OCI-LY7 (cell line): ENCODE data around the gene RETREG1. TPM values are rescaled to one million over a fixed set of nuclear protein-coding genes. Genes with fewer than 3 reads are reported as not detected.

Experiments
- BruUV-seq: library from RNA; stranded (reverse); fragments of 400-500 nt; replicated peaks from 2 replicates; lab custom pipeline; 2021; lab: Mats Ljungman, UMichigan
- CTCF ChIA-PET: fragments of 300-600 bp; sonication (Branson Sonifier 250); formaldehyde crosslinking; loops from one replicate; lab custom pipeline; 2022; ENCODE audit warnings: antibody characterized with exemption; ENCODE audit not compliant: unreplicated experiment; lab: Charles Lee
- POLR2A ChIA-PET: fragments of 300-600 bp; sonication (Branson Sonifier 250); formaldehyde crosslinking; loops from one replicate; lab custom pipeline; 2022; ENCODE audit warnings: antibody characterized with exemption; lab: Charles Lee
- DNase-seq: peaks from one replicate; pipeline ENCODE4 v3.0.0-alpha.2; 2015; ENCODE audit warnings: low spot score
- H2AFZ ChIP-seq: fragments of 200-600 bp; sonication (generic), shearing (Covaris generic); 2 replicates; pipeline ENCODE4 v1.6.1; 2014; ENCODE audit warnings: mild to moderate bottlenecking, antibody characterized with exemption, low read length, moderate library complexity
- H3K27ac ChIP-seq: fragments of 200-600 bp; sonication (generic); 2 replicates; pipeline ENCODE4 v1.5.1; 2014; ENCODE audit warnings: mixed run types, low read depth, mild to moderate bottlenecking, moderate library complexity, low read length, inconsistent platforms; ENCODE audit not compliant: poor library complexity, severe bottlenecking
- H3K36me3 ChIP-seq: fragments of 200-600 bp; sonication (generic); 2 replicates; pipeline ENCODE4 v1.6.1; 2014; ENCODE audit warnings: mild to moderate bottlenecking, antibody characterized with exemption, low read length, moderate library complexity, mixed read lengths; ENCODE audit not compliant: insufficient read depth
- H3K4me1 ChIP-seq: fragments of 200-600 bp; sonication (generic); 2 replicates; pipeline ENCODE4 v1.5.1; 2014; ENCODE audit warnings: mild to moderate bottlenecking, low read length; ENCODE audit not compliant: insufficient read depth, poor library complexity, severe bottlenecking
- H3K4me2 ChIP-seq: fragments of 200-600 bp; sonication (generic); 2 replicates; pipeline ENCODE4 v1.6.1; 2014; ENCODE audit warnings: mild to moderate bottlenecking, low read length
- H3K4me3 ChIP-seq: fragments of 200-600 bp; sonication (generic); 2 replicates; pipeline ENCODE4 v1.5.1; 2014; ENCODE audit warnings: mild to moderate bottlenecking, low read depth, low read length; ENCODE audit not compliant: poor library complexity, severe bottlenecking
- H3K79me2 ChIP-seq: fragments of 200-600 bp; sonication (generic); 2 replicates; pipeline ENCODE4 v1.6.1; 2016; ENCODE audit warnings: low read depth, mild to moderate bottlenecking, low read length, moderate library complexity, mixed read lengths; ENCODE audit not compliant: insufficient read depth
- H3K9me2 ChIP-seq: fragments of 200-600 bp; sonication (generic); 2 replicates; pipeline ENCODE4 v1.6.1; 2016; ENCODE audit warnings: mild to moderate bottlenecking, low read length, mixed read lengths; ENCODE audit not compliant: insufficient read depth
- H3K9me3 ChIP-seq: fragments of 200-600 bp; sonication (generic); 2 replicates; pipeline ENCODE4 v1.6.1; 2014; ENCODE audit warnings: mild to moderate bottlenecking, mixed run types, low read length, mixed read lengths
- H4K20me1 ChIP-seq: fragments of 200-600 bp; sonication (generic); 2 replicates; pipeline ENCODE4 v1.6.1; 2014; ENCODE audit warnings: mild to moderate bottlenecking, antibody characterized with exemption, low read length, moderate library complexity, mixed read lengths; ENCODE audit not compliant: insufficient read depth
- EZH2phosphoT487 ChIP-seq: fragments of 200-600 bp; sonication (generic); IDR thresholded peaks from 2 replicates; pipeline ENCODE4 v1.6.1; 2018; ENCODE audit warnings: low read depth, borderline replicate concordance, mild to moderate bottlenecking, mixed run types, antibody characterized with exemption, low read length, moderate library complexity, mixed read lengths
- intact Hi-C: fragments of 100-400 bp; cut with micrococcal nuclease; formaldehyde crosslinking; loops from one replicate; pipeline ENCODE4 v1.10.0; 2022; ENCODE audit not compliant: unreplicated experiment
- total RNA-seq, 2 experiments: library from RNA; depleted of rRNA in 1 of 2; stranded (reverse); fragments of >200 nt in 1 of 2; shearing (Covaris generic) in 1 of 2; gene quantifications; 2 replicates each; pipeline ENCODE4 v1.2.3, GENCODE V29; 2014 to 2022
- TF ChIP-seq, protein P1 (sequence below): fragments of 200-600 bp; sonication (generic); conservative IDR thresholded peaks from 2 replicates; pipeline ENCODE4 v1.5.1; 2014; ENCODE audit warnings: mild to moderate bottlenecking, antibody characterized with exemption, low read length, moderate library complexity, mixed read lengths

Gene RETREG1
- total RNA-seq, 2 experiments from 2014 or later, result 2.4 to 2.6 TPM

- no peaks in the 10 kb centered on the region for H3K36me3 ChIP-seq
- H3K4me1 ChIP-seq, result no peaks in the 10 kb centered on the region
- no peaks in the 10 kb centered on the region for H3K9me2 ChIP-seq
- ChIA-PET CTCF (no interaction called here), POLR2A (no interaction called here)
- no peaks in the 10 kb centered on the region for H4K20me1 ChIP-seq
- H2AFZ ChIP-seq, result no peak overlapping the region
- no peak for DNase-seq
- no peaks in the 10 kb centered on the region for H3K79me2 ChIP-seq
- TF ChIP-seq, protein P1, sequence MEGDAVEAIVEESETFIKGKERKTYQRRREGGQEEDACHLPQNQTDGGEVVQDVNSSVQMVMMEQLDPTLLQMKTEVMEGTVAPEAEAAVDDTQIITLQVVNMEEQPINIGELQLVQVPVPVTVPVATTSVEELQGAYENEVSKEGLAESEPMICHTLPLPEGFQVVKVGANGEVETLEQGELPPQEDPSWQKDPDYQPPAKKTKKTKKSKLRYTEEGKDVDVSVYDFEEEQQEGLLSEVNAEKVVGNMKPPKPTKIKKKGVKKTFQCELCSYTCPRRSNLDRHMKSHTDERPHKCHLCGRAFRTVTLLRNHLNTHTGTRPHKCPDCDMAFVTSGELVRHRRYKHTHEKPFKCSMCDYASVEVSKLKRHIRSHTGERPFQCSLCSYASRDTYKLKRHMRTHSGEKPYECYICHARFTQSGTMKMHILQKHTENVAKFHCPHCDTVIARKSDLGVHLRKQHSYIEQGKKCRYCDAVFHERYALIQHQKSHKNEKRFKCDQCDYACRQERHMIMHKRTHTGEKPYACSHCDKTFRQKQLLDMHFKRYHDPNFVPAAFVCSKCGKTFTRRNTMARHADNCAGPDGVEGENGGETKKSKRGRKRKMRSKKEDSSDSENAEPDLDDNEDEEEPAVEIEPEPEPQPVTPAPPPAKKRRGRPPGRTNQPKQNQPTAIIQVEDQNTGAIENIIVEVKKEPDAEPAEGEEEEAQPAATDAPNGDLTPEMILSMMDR, result no peak
- TF ChIP-seq EZH2phosphoT487, result no peak
- H3K9me3 ChIP-seq, result no peaks in the 10 kb centered on the region
- no peak overlapping the region for H3K27ac ChIP-seq
- BruUV-seq, result no TSS peak
- H3K4me3 ChIP-seq, result no peak overlapping the region
- no peak overlapping the region for H3K4me2 ChIP-seq
- intact Hi-C loops, result no loop called here
Observed at GRCh38 chr5:16644301-16644889, 27.6 kb upstream of the RETREG1 start.

DNA sequence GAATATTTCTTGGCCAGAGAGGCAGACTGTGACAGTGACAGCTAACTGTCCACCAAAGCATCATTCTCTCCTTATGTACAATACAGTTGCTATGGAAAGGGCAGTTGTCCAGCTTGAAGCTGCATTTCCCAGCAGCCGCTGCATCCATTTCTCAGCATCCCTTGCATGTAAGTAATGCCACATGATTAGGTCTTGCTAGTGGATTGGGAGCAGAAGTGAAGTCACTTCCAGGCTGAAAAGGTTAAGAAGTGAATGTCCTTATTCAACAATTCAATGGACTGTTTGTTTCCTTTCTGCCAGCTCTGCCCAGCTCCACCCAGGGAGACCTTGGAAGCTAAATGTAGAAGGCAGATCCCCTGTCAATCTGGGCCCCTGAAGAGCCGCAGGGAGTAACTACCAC lies 26.1 kb upstream of the RETREG1 start:
- Histone ChIP-seq H3K27ac (no peak overlapping the region), H3K9me3 (no peaks in the 10 kb centered on the region), H2AFZ (no peak overlapping the region), H3K79me2 (no peaks in the 10 kb centered on the region), H3K9me2 (no peaks in the 10 kb centered on the region), H3K4me3 (no peak overlapping the region), H3K4me2 (no peak overlapping the region), H3K36me3 (no peaks in the 10 kb centered on the region), H4K20me1 (no peaks in the 10 kb centered on the region), H3K4me1 (no peaks in the 10 kb centered on the region)
- no peak for DNase-seq
- TF ChIP-seq EZH2phosphoT487, result no peak
- TF ChIP-seq, protein P1, result no peak
- ChIA-PET CTCF (no interaction called here), POLR2A (no interaction called here)
- intact Hi-C loops, result no loop called here
- no TSS peak for BruUV-seq

DNA sequence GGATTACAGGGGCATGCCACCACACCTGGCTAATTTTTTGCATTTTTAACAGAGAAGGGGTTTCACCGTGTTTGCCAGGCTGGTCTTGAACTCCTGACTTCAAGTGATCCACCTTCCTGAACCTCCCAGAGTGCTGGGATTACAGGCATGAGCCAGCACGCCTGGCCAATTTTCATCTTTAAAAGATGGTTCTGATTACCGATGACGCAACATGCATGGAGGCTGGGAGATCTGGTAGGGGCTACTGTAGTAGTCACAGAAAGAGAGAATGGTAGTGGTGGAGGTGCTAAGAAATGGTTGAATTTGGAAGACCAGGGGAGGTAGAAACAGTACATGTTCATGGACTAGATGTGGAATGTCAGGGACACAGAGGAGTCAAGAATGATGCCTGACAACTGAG lies 22.4 kb upstream of the RETREG1 start:
- Histone ChIP-seq H3K9me3 (no peaks in the 10 kb centered on the region), H3K36me3 (no peaks in the 10 kb centered on the region), H3K4me2 (no peak overlapping the region), H3K27ac (no peak overlapping the region), H2AFZ (no peak overlapping the region), H3K79me2 (no peaks in the 10 kb centered on the region), H3K9me2 (no peaks in the 10 kb centered on the region), H4K20me1 (no peaks in the 10 kb centered on the region), H3K4me3 (no peak overlapping the region), H3K4me1 (no peaks in the 10 kb centered on the region)
- POLR2A ChIA-PET, result interaction anchor here (0.6 kb wide), 1 partner anchor 129 kb away, joined by 5 read pairs; no protein-coding TSS in a partner anchor
- CTCF ChIA-PET, result no interaction called here
- intact Hi-C loops, result no loop called here
- no peak for TF ChIP-seq EZH2phosphoT487
- TF ChIP-seq, protein P1, result no peak
- BruUV-seq, result no TSS peak
- no peak for DNase-seq
